H1 (cell line): Measurements from ENCODE around the gene MYLIP. TPM values are rescaled to one million over a fixed set of nuclear protein-coding genes. Genes with fewer than 3 reads are reported as not detected.

Experiments
- CTCF ChIA-PET: fragments of 300-600 bp; sonication (Branson Sonifier 250); formaldehyde crosslinking; loops from one replicate; lab custom pipeline; 2021; ENCODE audit not compliant: partially characterized antibody; lab: Charles Lee
- POLR2A ChIA-PET: fragments of 300-600 bp; sonication (Branson Sonifier 250); formaldehyde crosslinking; loops from one replicate; lab custom pipeline; 2021; ENCODE audit warnings: inconsistent platforms; ENCODE audit not compliant: partially characterized antibody; lab: Charles Lee
- DNase-seq, 2 experiments: peaks; one replicate each; pipeline versions ENCODE4 v3.0.0 to v3.0.0-alpha.2; 2010 to 2022; ENCODE audit warnings: low spot score in 2 of 2, low read depth in 1 of 2, mixed read lengths in 1 of 2
- FAIRE-seq: peaks from 2 replicates; lab custom pipeline; 2011; peaks lifted over from hg19 to GRCh38; lab: Jason Lieb, UNC
- H2AFZ ChIP-seq: 2 replicates; pipeline ENCODE4 v1.8.1; 2012; ENCODE audit warnings: low read length, inconsistent platforms
- H2AK5ac ChIP-seq: 2 replicates; pipeline ENCODE4 v1.6.1; 2013; ENCODE audit warnings: low read depth, low read length
- H2BK120ac ChIP-seq: replicated peaks from 2 replicates; pipeline ENCODE3; 2013; ENCODE audit warnings: low read depth, low read length, inconsistent platforms
- H2BK12ac ChIP-seq: 2 replicates; pipeline ENCODE4 v1.6.1; 2013; ENCODE audit warnings: low read depth, low read length
- H2BK15ac ChIP-seq: 2 replicates; pipeline ENCODE4 v1.6.1; 2013; ENCODE audit warnings: low read length
- H2BK20ac ChIP-seq: 2 replicates; pipeline ENCODE4 v1.6.1; 2013; ENCODE audit warnings: low read length
- H2BK5ac ChIP-seq: 2 replicates; pipeline ENCODE4 v1.6.1; 2013; ENCODE audit warnings: low read depth, low read length
- H3K14ac ChIP-seq: 2 replicates; pipeline ENCODE4 v1.6.1; 2013; ENCODE audit warnings: inconsistent platforms; ENCODE audit not compliant: insufficient read length
- H3K18ac ChIP-seq: 2 replicates; pipeline ENCODE4 v1.6.1; 2013; ENCODE audit warnings: low read length; ENCODE audit errors: extremely low read depth
- H3K23ac ChIP-seq: 2 replicates; pipeline ENCODE4 v1.6.1; 2013; ENCODE audit warnings: inconsistent platforms; ENCODE audit not compliant: insufficient read length
- H3K23me2 ChIP-seq: 2 replicates; pipeline ENCODE4 v1.6.1; 2013; ENCODE audit warnings: low read depth, low read length
- H3K27ac ChIP-seq: 2 replicates; pipeline ENCODE4 v1.6.1; 2011; ENCODE audit warnings: low read depth, low read length, inconsistent platforms
- H3K27me3 ChIP-seq, 4 experiments: replicated peaks in 1 of 4; 1 replicate in 1 of 4; 2 replicates in 3 of 4; pipeline versions ENCODE4 v1.6.1 to v1.8.1; 2011 to 2013; ENCODE audit warnings: low read length in 3 of 4, mild to moderate bottlenecking in 3 of 4, inconsistent platforms in 2 of 4, mixed read lengths in 2 of 4, moderate library complexity in 1 of 4; ENCODE audit not compliant: control insufficient read depth in 3 of 4, insufficient read depth in 3 of 4; ENCODE audit errors: extremely low read depth in 1 of 4
- H3K36me3 ChIP-seq, 4 experiments: 2 replicates each; pipeline versions ENCODE4 v1.6.1 to v1.8.1; 2011 to 2013; ENCODE audit warnings: mild to moderate bottlenecking in 4 of 4, low read length in 3 of 4, moderate library complexity in 2 of 4, control low read depth in 1 of 4, inconsistent platforms in 1 of 4; ENCODE audit not compliant: insufficient read depth in 4 of 4, control insufficient read depth in 2 of 4
- H3K4ac ChIP-seq: replicated peaks from 2 replicates; pipeline ENCODE3; 2013; ENCODE audit warnings: low read length, low read depth, mixed read lengths, inconsistent platforms; ENCODE audit not compliant: insufficient read length
- H3K4me1 ChIP-seq, 4 experiments: replicated peaks in 1 of 4; 1 replicate in 1 of 4; 2 replicates in 3 of 4; pipeline versions ENCODE4 v1.6.1 to v1.8.1; 2011 to 2013; ENCODE audit warnings: low read length in 3 of 4, inconsistent platforms in 2 of 4, mixed read lengths in 1 of 4; ENCODE audit not compliant: insufficient read depth in 4 of 4, control insufficient read depth in 3 of 4
- H3K4me2 ChIP-seq, 2 experiments: 2 replicates each; pipeline versions ENCODE4 v1.6.1 to v1.8.1; 2011 to 2013; ENCODE audit warnings: low read depth in 2 of 2, low read length in 2 of 2, control low read depth in 1 of 2, inconsistent platforms in 1 of 2, mild to moderate bottlenecking in 1 of 2; ENCODE audit not compliant: insufficient read depth in 1 of 2
- H3K4me3 ChIP-seq, 4 experiments: fragments of 200-600, 300-600 bp in 1 of 4; sonication (generic), shearing (Covaris generic), sonication (Bioruptor Twin) in 1 of 4; 2 replicates each; pipeline versions ENCODE4 v1.5.1 to v1.8.1; 2011 to 2016; ENCODE audit warnings: low read length in 4 of 4, low read depth in 3 of 4, control low read depth in 2 of 4, inconsistent platforms in 2 of 4, mild to moderate bottlenecking in 2 of 4, mixed read lengths in 1 of 4, moderate library complexity in 1 of 4; ENCODE audit not compliant: insufficient read depth in 2 of 4; ENCODE audit errors: extremely low read depth in 1 of 4
- H3K56ac ChIP-seq: replicated peaks from 2 replicates; pipeline ENCODE3; 2013; ENCODE audit warnings: low read depth, mild to moderate bottlenecking, mixed read lengths, low read length, inconsistent platforms; ENCODE audit not compliant: insufficient read length
- H3K79me1 ChIP-seq: 2 replicates; pipeline ENCODE4 v1.6.1; 2013; ENCODE audit warnings: low read depth, low read length, control low read depth
- H3K79me2 ChIP-seq, 2 experiments: 2 replicates each; pipeline versions ENCODE4 v1.6.1 to v1.8.1; 2012 to 2013; ENCODE audit warnings: low read length in 2 of 2, mild to moderate bottlenecking in 2 of 2, inconsistent platforms in 1 of 2; ENCODE audit not compliant: insufficient read depth in 2 of 2, control insufficient read depth in 1 of 2
- H3K9ac ChIP-seq, 4 experiments: replicated peaks in 1 of 4; 1 replicate in 1 of 4; 2 replicates in 3 of 4; pipeline versions ENCODE4 v1.6.1 to v1.8.1; 2011 to 2013; ENCODE audit warnings: low read depth in 3 of 4, low read length in 3 of 4, control low read depth in 2 of 4, mild to moderate bottlenecking in 2 of 4, moderate library complexity in 2 of 4, inconsistent platforms in 1 of 4; ENCODE audit errors: extremely low read depth in 1 of 4
- H3K9me3 ChIP-seq, 2 experiments: 2 replicates each; pipeline versions ENCODE4 v1.6.1 to v1.8.1; 2012 to 2013; ENCODE audit warnings: mild to moderate bottlenecking in 2 of 2, moderate library complexity in 2 of 2, control low read depth in 1 of 2, inconsistent platforms in 1 of 2, low read depth in 1 of 2, low read length in 1 of 2, mixed read lengths in 1 of 2; ENCODE audit not compliant: insufficient read depth in 2 of 2
- H4K20me1 ChIP-seq, 2 experiments: replicated peaks in 1 of 2; 2 replicates each; pipeline versions ENCODE3 to v1.8.1; 2011 to 2013; ENCODE audit warnings: inconsistent platforms in 2 of 2, low read length in 2 of 2, mild to moderate bottlenecking in 1 of 2; ENCODE audit not compliant: insufficient read depth in 2 of 2, control insufficient read depth in 1 of 2
- H4K5ac ChIP-seq: 2 replicates; pipeline ENCODE4 v1.6.1; 2013; ENCODE audit warnings: low read length, low read depth, mixed read lengths, inconsistent platforms; ENCODE audit not compliant: insufficient read length
- H4K8ac ChIP-seq: 2 replicates; pipeline ENCODE4 v1.8.0; 2013; ENCODE audit warnings: mild to moderate bottlenecking, moderate library complexity, low read length, inconsistent platforms; ENCODE audit not compliant: insufficient read depth; ENCODE audit errors: extremely low read depth
- H4K91ac ChIP-seq: replicated peaks from 2 replicates; pipeline ENCODE3; 2013; ENCODE audit warnings: low read length, mixed read lengths, inconsistent platforms; ENCODE audit not compliant: insufficient read length
- CBX5 ChIP-seq: fragments of 300-800, 300-1000 bp; sonication (generic); IDR thresholded peaks from 2 replicates; pipeline ENCODE4 v1.7.1; 2016; ENCODE audit warnings: antibody characterized with exemption, low read length, low read depth
- CREB1 ChIP-seq: IDR thresholded peaks from 2 replicates; pipeline ENCODE4 v1.6.1; 2012; ENCODE audit warnings: inconsistent platforms
- E2F6 ChIP-seq: IDR thresholded peaks from 2 replicates; pipeline ENCODE4 v1.6.1; 2012; ENCODE audit warnings: inconsistent platforms
- HDAC2 ChIP-seq, 2 experiments: fragments of 300-600 bp in 1 of 2; sonication (generic) in 1 of 2; IDR thresholded peaks; 2 replicates each; pipeline ENCODE4 v1.6.1; 2011 to 2012; ENCODE audit warnings: low read depth in 2 of 2, low read length in 2 of 2, mild to moderate bottlenecking in 2 of 2, moderate library complexity in 2 of 2, borderline replicate concordance in 1 of 2, inconsistent platforms in 1 of 2
- MAX ChIP-seq: IDR thresholded peaks from 2 replicates; pipeline ENCODE4 v1.6.1; 2012; ENCODE audit warnings: inconsistent platforms
- NRF1 ChIP-seq: IDR thresholded peaks from 2 replicates; pipeline ENCODE4 v1.6.1; 2011; ENCODE audit warnings: mild to moderate bottlenecking, low read depth, low read length, improper control_type of control experiment
- PHF8 ChIP-seq: fragments of 200-600 bp; sonication (generic); conservative IDR thresholded peaks from 2 replicates; pipeline ENCODE4 v1.7.1; 2012; ENCODE audit warnings: low read depth, mild to moderate bottlenecking, inconsistent platforms, low read length, moderate library complexity
- POLR2A ChIP-seq, 2 experiments: IDR thresholded peaks; 1 replicate in 1 of 2; 2 replicates in 1 of 2; pipeline ENCODE4 v1.6.1; 2011; ENCODE audit warnings: low read depth in 2 of 2, low read length in 2 of 2, mild to moderate bottlenecking in 2 of 2; ENCODE audit errors: control extremely low read depth in 1 of 2
- SIRT6 ChIP-seq: IDR thresholded peaks from one replicate; pipeline ENCODE4 v1.7.1; 2012; ENCODE audit warnings: low read length, inconsistent platforms
- SP1 ChIP-seq: IDR thresholded peaks from 2 replicates; pipeline ENCODE4 v1.6.1; 2011; ENCODE audit warnings: low read depth, low read length
- TBP ChIP-seq: IDR thresholded peaks from 2 replicates; pipeline ENCODE4 v1.6.1; 2011; ENCODE audit warnings: low read depth, low read length, improper control_type of control experiment
- TEAD4 ChIP-seq: IDR thresholded peaks from 2 replicates; pipeline ENCODE4 v1.6.1; 2012; ENCODE audit warnings: low read depth, low read length, inconsistent platforms, mixed read lengths
- USF2 ChIP-seq: IDR thresholded peaks from 2 replicates; pipeline ENCODE4 v1.6.1; 2011; ENCODE audit warnings: low read length, improper control_type of control experiment
- WGBS, 2 experiments: shearing (Covaris generic) in 1 of 2; methylation state at CpG; one replicate each; pipeline versions ENCODE4 v1.1.6 to v1.1.7; 2013 to 2015; ENCODE audit warnings: low lambda C conversion rate in 2 of 2, mixed read lengths in 2 of 2, inconsistent platforms in 1 of 2, low coverage in 1 of 2, missing lambda C conversion rate in 1 of 2; ENCODE audit not compliant: insufficient replicate concordance in 2 of 2, insufficient coverage in 1 of 2, insufficient read length in 1 of 2; ENCODE audit errors: extremely low coverage in 1 of 2, missing lambda C conversion rate in 1 of 2; 5-methylcytosine and 5-hydroxymethylcytosine counted together
- polyA plus RNA-seq, 7 experiments: library from polyadenylated mRNA; depleted of rRNA in 3 of 7; stranded (reverse) in 5 of 7; unstranded in 2 of 7; fragments of >200 nt in 5 of 7; fragments of 200-250 nt in 2 of 7; gene quantifications; 1 replicate in 5 of 7; 2 replicates in 1 of 7; 4 replicates in 1 of 7; pipeline versions ENCODE4 v1.2.1 to v1.2.3, GENCODE V29; 2011 to 2013; ENCODE audit warnings: missing spikeins in 2 of 7, mixed read lengths in 2 of 7
- total RNA-seq: library from RNA; stranded (reverse); fragmentation: NEBNext Ultra II Directional; extraction: Animal tissue kit (Norgen Biotek cat#: 25700); gene quantifications from 2 replicates; pipeline ENCODE4 v1.2.1, GENCODE V29; 2021

The MYLIP gene
- total and polyA plus RNA-seq, 2 of the 8 experiments (the other 6 are each of a cell fraction or from before 2014, with no cell fraction given), result 21.1 to 26.9 TPM

GRCh38 chr6:16079354-16079753 lies 49.5 kb upstream of the MYLIP start:
- no peak overlapping the region for H2AK5ac ChIP-seq
- no peaks in the 10 kb centered on the region for H3K4me1 ChIP-seq
- ChIA-PET CTCF (no interaction called here), POLR2A (no interaction called here)
- no peaks in the 10 kb centered on the region for H3K27me3 ChIP-seq
- H2BK15ac ChIP-seq, result no peak overlapping the region
- no peak overlapping the region for H3K4ac ChIP-seq
- no peaks in the 10 kb centered on the region for H4K20me1 ChIP-seq
- H3K56ac ChIP-seq, result no peak overlapping the region
- no peaks in the 10 kb centered on the region for H3K79me2 ChIP-seq
- no peak overlapping the region for H3K9ac ChIP-seq
- no peaks in the 10 kb centered on the region for H3K79me1 ChIP-seq
- H3K14ac ChIP-seq, result no peak overlapping the region
- no peak overlapping the region for H3K23ac ChIP-seq
- no peak overlapping the region for H3K4me3 ChIP-seq
- H3K27ac ChIP-seq, result no peak overlapping the region
- DNase-seq (no peak), FAIRE-seq (no peak)
- H2BK5ac ChIP-seq, result no peak overlapping the region
- H2BK12ac ChIP-seq, result no peak overlapping the region
- no peak overlapping the region for H3K4me2 ChIP-seq
- no peak overlapping the region for H3K18ac ChIP-seq
- WGBS, 2 experiments, result 0% methylated on average over 1 of the region's 1 CpG; no CpG with 5 or more reads in 1 of the 2 experiments
- H3K23me2 ChIP-seq, result no peaks in the 10 kb centered on the region; the same call in 1 of the 2 replicates
- no peak overlapping the region for H2AFZ ChIP-seq
- no peak overlapping the region for H4K91ac ChIP-seq
- H4K5ac ChIP-seq, result no peak overlapping the region
- H4K8ac ChIP-seq, result no peak overlapping the region
- H2BK120ac ChIP-seq, result no peak overlapping the region
- H2BK20ac ChIP-seq, result no peak overlapping the region
- H3K36me3 ChIP-seq, result no peaks in the 10 kb centered on the region; a peak in 2 of 8 replicates
- H3K9me3 ChIP-seq, result no peaks in the 10 kb centered on the region
- TF ChIP-seq MAX, result no peak
- no peak for TF ChIP-seq E2F6
- TF ChIP-seq SIRT6, result no peak
- no peak for TF ChIP-seq HDAC2 (IDR thresholded peaks at IDR 0.05; ENCODE audit: borderline replicate concordance in 1 of 2, low read depth in 2 of 2, low read length in 2 of 2)
- no peak for TF ChIP-seq TEAD4
- no peak for TF ChIP-seq CREB1
- no peak for TF ChIP-seq POLR2A (IDR thresholded peaks at IDR 0.05; ENCODE audit: control extremely low read depth in 1 of 2, low read depth in 2 of 2, low read length in 2 of 2)
- TF ChIP-seq CBX5, result no peak
- TF ChIP-seq USF2, result no peak
- no peak for TF ChIP-seq TBP
- TF ChIP-seq PHF8, result no peak
- no peak for TF ChIP-seq NRF1
- no peak for TF ChIP-seq SP1
